SH-SY5Y (cell line): ENCODE measurements around the gene PARVB.

Experiments used
- GATA2 ChIP-seq: IDR thresholded peaks from 2 replicates; pipeline ENCODE4 v1.6.1; 2011; ENCODE audit warnings: mild to moderate bottlenecking, low read depth, low read length
- GATA3 ChIP-seq: IDR thresholded peaks from 2 replicates; pipeline ENCODE4 v1.6.1; 2011; ENCODE audit warnings: low read depth, mild to moderate bottlenecking, low read length, moderate library complexity

DNA sequence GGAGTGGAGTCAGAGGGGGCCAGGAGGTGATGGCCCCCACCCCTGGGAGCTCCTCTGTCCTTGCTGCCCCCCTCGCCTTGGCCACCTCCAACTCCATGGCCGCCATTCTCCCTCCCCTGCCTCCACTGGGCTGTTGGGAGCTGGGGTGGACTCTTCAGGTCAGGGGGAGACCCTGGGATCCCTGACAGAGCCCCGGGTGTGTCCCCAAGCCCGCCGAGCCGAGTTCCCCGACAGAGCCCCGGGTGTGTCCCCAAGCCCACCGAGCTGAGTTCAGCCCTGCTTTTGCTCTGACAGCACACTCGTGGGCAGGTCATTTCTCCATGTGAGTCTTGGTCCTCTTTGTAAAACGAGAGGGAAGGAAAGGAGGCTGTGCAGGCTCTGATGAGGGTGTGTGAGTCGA lies 143.4 kb downstream of the PARVB start:
- TF ChIP-seq GATA2 (no peak), GATA3 (no peak)
